ENCODE measurements around the gene EHMT1.

EHMT1 gene

GRCh38 chr9:137716694-137717287 is 98.0 kb downstream of the EHMT1 start:
- TF ChIP-seq, protein P1, sequence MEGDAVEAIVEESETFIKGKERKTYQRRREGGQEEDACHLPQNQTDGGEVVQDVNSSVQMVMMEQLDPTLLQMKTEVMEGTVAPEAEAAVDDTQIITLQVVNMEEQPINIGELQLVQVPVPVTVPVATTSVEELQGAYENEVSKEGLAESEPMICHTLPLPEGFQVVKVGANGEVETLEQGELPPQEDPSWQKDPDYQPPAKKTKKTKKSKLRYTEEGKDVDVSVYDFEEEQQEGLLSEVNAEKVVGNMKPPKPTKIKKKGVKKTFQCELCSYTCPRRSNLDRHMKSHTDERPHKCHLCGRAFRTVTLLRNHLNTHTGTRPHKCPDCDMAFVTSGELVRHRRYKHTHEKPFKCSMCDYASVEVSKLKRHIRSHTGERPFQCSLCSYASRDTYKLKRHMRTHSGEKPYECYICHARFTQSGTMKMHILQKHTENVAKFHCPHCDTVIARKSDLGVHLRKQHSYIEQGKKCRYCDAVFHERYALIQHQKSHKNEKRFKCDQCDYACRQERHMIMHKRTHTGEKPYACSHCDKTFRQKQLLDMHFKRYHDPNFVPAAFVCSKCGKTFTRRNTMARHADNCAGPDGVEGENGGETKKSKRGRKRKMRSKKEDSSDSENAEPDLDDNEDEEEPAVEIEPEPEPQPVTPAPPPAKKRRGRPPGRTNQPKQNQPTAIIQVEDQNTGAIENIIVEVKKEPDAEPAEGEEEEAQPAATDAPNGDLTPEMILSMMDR (IDR thresholded peaks at IDR 0.05), result no peak
- H3K79me2 ChIP-seq, result peaks cover 3% of the 10 kb centered on the region
- no peak overlapping the region for H3K27ac ChIP-seq
- no peak overlapping the region for H3K4me3 ChIP-seq (ENCODE audit: low read depth, low read length)
- no peaks in the 10 kb centered on the region for H3K36me3 ChIP-seq (ENCODE audit: control insufficient read depth, insufficient read depth, low read length)
- no peak overlapping the region for H3K9ac ChIP-seq
- no peaks in the 10 kb centered on the region for H3K9me3 ChIP-seq (ENCODE audit: control insufficient read depth, low read length)
- no peaks in the 10 kb centered on the region for H3K4me1 ChIP-seq
- no peak overlapping the region for H2AFZ ChIP-seq
- H3K4me2 ChIP-seq (ENCODE audit: low read length), result no peak overlapping the region
- no peaks in the 10 kb centered on the region for H3K27me3 ChIP-seq (ENCODE audit: control insufficient read depth, insufficient read depth, low read length)

- H3K79me2 ChIP-seq, result peaks cover 6% of the 10 kb centered on the region
- no peak overlapping the region for H3K4me2 ChIP-seq (ENCODE audit: low read length)
- H2AFZ ChIP-seq, result no peak overlapping the region
- H3K4me3 ChIP-seq (ENCODE audit: low read depth, low read length), result no peak overlapping the region
- TF ChIP-seq, protein P1 (IDR thresholded peaks at IDR 0.05), result no peak
- H3K27ac ChIP-seq, result no peak overlapping the region
- no peak overlapping the region for H3K9ac ChIP-seq
- H3K27me3 ChIP-seq (ENCODE audit: control insufficient read depth, insufficient read depth, low read length), result no peaks in the 10 kb centered on the region
- H3K9me3 ChIP-seq (ENCODE audit: control insufficient read depth, low read length), result no peaks in the 10 kb centered on the region
- no peaks in the 10 kb centered on the region for H3K4me1 ChIP-seq
- no peaks in the 10 kb centered on the region for H3K36me3 ChIP-seq (ENCODE audit: control insufficient read depth, insufficient read depth, low read length)
Observed at GRCh38 chr9:137717776-137718327, 99.0 kb downstream of the EHMT1 start.

GRCh38 chr9:137719194-137719593 is 100.4 kb downstream of the EHMT1 start:
- Histone ChIP-seq H3K27me3 (ENCODE audit: control insufficient read depth, insufficient read depth, low read length) (no peaks in the 10 kb centered on the region), H3K9me3 (ENCODE audit: control insufficient read depth, low read length) (no peaks in the 10 kb centered on the region), H3K9ac (no peak overlapping the region), H3K36me3 (ENCODE audit: control insufficient read depth, insufficient read depth, low read length) (no peaks in the 10 kb centered on the region), H2AFZ (no peak overlapping the region), H3K27ac (no peak overlapping the region), H3K4me1 (no peaks in the 10 kb centered on the region), H3K79me2 (peaks cover 8% of the 10 kb centered on the region), H3K4me2 (ENCODE audit: low read length) (no peak overlapping the region), H3K4me3 (ENCODE audit: low read depth, low read length) (no peak overlapping the region)
- TF ChIP-seq, protein P1 (IDR thresholded peaks at IDR 0.05), result no peak

DNA sequence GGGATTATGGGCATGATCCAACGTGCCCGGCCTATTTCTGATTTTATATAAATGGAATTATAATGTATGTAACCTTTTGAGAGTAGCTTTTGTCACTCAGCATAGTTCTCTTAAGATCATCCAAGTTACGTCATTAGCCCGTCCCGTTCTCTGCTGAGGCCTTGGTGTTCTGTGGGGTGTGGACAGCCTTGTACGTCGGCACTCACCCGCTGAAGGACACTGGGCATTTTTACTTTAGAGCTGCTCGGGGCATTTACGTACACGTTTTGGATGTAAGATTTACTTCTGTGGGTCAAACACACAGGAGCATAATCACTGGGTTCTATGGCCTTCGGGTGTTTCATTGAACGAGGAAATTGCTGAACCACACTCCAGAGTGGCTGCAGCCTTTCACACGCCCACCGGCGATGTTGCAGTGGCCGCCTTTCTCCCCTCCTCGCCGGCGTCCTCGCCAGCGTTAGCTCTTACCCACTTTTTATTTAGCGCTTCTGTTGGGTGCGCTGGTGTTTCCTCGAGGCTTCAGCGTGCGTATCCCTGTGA is 101.8 kb downstream of the EHMT1 start:
- no peaks in the 10 kb centered on the region for H3K9me3 ChIP-seq (ENCODE audit: control insufficient read depth, low read length)
- no peak overlapping the region for H2AFZ ChIP-seq
- H3K4me3 ChIP-seq (ENCODE audit: low read depth, low read length), result no peak overlapping the region
- H3K27ac ChIP-seq, result no peak overlapping the region
- no peak overlapping the region for H3K9ac ChIP-seq
- peaks cover 17% of the 10 kb centered on the region for H3K79me2 ChIP-seq
- H3K4me1 ChIP-seq, result no peaks in the 10 kb centered on the region
- H3K36me3 ChIP-seq (ENCODE audit: control insufficient read depth, insufficient read depth, low read length), result no peaks in the 10 kb centered on the region
- TF ChIP-seq, protein P1 (IDR thresholded peaks at IDR 0.05), result no peak
- no peaks in the 10 kb centered on the region for H3K27me3 ChIP-seq (ENCODE audit: control insufficient read depth, insufficient read depth, low read length)
- no peak overlapping the region for H3K4me2 ChIP-seq (ENCODE audit: low read length)

GRCh38 chr9:137721479-137721878 is 102.7 kb downstream of the EHMT1 start:
- H3K27me3 ChIP-seq (ENCODE audit: control insufficient read depth, insufficient read depth, low read length), result no peaks in the 10 kb centered on the region
- H3K4me3 ChIP-seq (ENCODE audit: low read depth, low read length), result no peak overlapping the region
- H3K9me3 ChIP-seq (ENCODE audit: control insufficient read depth, low read length), result no peaks in the 10 kb centered on the region
- no peaks in the 10 kb centered on the region for H3K36me3 ChIP-seq (ENCODE audit: control insufficient read depth, insufficient read depth, low read length)
- H3K79me2 ChIP-seq, result peaks cover 17% of the 10 kb centered on the region
- TF ChIP-seq, protein P1 (IDR thresholded peaks at IDR 0.05), result no peak
- no peak overlapping the region for H2AFZ ChIP-seq
- H3K4me2 ChIP-seq (ENCODE audit: low read length), result no peak overlapping the region
- no peak overlapping the region for H3K27ac ChIP-seq
- H3K4me1 ChIP-seq, result no peaks in the 10 kb centered on the region
- no peak overlapping the region for H3K9ac ChIP-seq
